OCI-LY3 (cell line): ENCODE results near the gene RHBDL3.

Experiments used
- H2AFZ ChIP-seq: fragments of 200-600, 300-600 bp; shearing (Covaris generic); 2 replicates; pipeline ENCODE4 v1.6.0; 2014; ENCODE audit warnings: antibody characterized with exemption, low read depth, low read length
- H3K27ac ChIP-seq: fragments of 200-600, 300-600 bp; sonication (generic); 2 replicates; pipeline ENCODE4 v1.5.1; 2014; ENCODE audit warnings: mild to moderate bottlenecking, low read length, moderate library complexity, mixed read lengths
- H3K27me3 ChIP-seq: fragments of 200-600, 300-600 bp; sonication (generic); 2 replicates; pipeline ENCODE4 v1.6.1; 2014; ENCODE audit warnings: low read depth, low read length, mixed read lengths
- H3K36me3 ChIP-seq: fragments of 200-600, 300-600 bp; sonication (generic); replicated peaks from 2 replicates; pipeline ENCODE3; 2014; ENCODE audit warnings: low read depth, low read length, mixed read lengths
- H3K4me1 ChIP-seq: fragments of 300-600, 200-600 bp; sonication (generic); 2 replicates; pipeline ENCODE4 v1.6.1; 2014; ENCODE audit warnings: low read length, mixed read lengths
- H3K4me2 ChIP-seq: fragments of 200-600, 300-600 bp; sonication (generic); 2 replicates; pipeline ENCODE4 v1.6.1; 2014; ENCODE audit warnings: low read length, mixed read lengths
- H3K4me3 ChIP-seq: fragments of 300-600, 200-600 bp; sonication (generic); 2 replicates; pipeline ENCODE4 v1.5.1; 2014; ENCODE audit warnings: antibody characterized with exemption, mild to moderate bottlenecking, low read length, moderate library complexity
- H3K79me2 ChIP-seq: fragments of 300-600, 200-600 bp; shearing (Covaris generic); 2 replicates; pipeline ENCODE4 v1.6.1; 2014; ENCODE audit warnings: mild to moderate bottlenecking, low read length, mixed read lengths
- H3K9ac ChIP-seq: fragments of 300-600, 200-600 bp; shearing (Covaris generic); 2 replicates; pipeline ENCODE4 v1.6.0; 2014; ENCODE audit warnings: mild to moderate bottlenecking, low read length, moderate library complexity
- H3K9me3 ChIP-seq: fragments of 200-600, 300-600 bp; shearing (Covaris generic); 2 replicates; pipeline ENCODE4 v1.6.1; 2014; ENCODE audit warnings: low read length, mixed read lengths; ENCODE audit not compliant: insufficient read depth
- H4K20me1 ChIP-seq: fragments of 200-600, 300-600 bp; sonication (generic); 2 replicates; pipeline ENCODE4 v1.6.1; 2016; ENCODE audit warnings: low read length, mixed read lengths; ENCODE audit not compliant: insufficient read depth
- CTCF ChIP-seq: fragments of 200-600, 300-600 bp; sonication (generic); IDR thresholded peaks from 2 replicates; pipeline ENCODE4 v1.5.1; 2014; ENCODE audit warnings: antibody characterized with exemption, low read length, low read depth
- EZH2phosphoT487 ChIP-seq: fragments of 200-600 bp; shearing (Covaris generic); IDR thresholded peaks from 2 replicates; pipeline ENCODE4 v1.6.1; 2018; ENCODE audit warnings: antibody characterized with exemption, mixed run types, low read depth

Gene RHBDL3

GRCh38 chr17:32298298-32298697, 32.7 kb downstream of the RHBDL3 start:
- no peaks in the 10 kb centered on the region for H3K36me3 ChIP-seq
- peaks cover 7% of the 10 kb centered on the region for H3K4me1 ChIP-seq
- H3K27me3 ChIP-seq, result peaks cover 41% of the 10 kb centered on the region
- H3K9ac ChIP-seq, result no peak overlapping the region
- H3K9me3 ChIP-seq, result no peaks in the 10 kb centered on the region
- no peak overlapping the region for H2AFZ ChIP-seq
- H4K20me1 ChIP-seq, result no peaks in the 10 kb centered on the region; the same call in 1 of the 2 replicates
- H3K4me2 ChIP-seq, result no peak overlapping the region
- H3K4me3 ChIP-seq, result no peak overlapping the region
- TF ChIP-seq EZH2phosphoT487 (no peak), CTCF (no peak)
- no peaks in the 10 kb centered on the region for H3K79me2 ChIP-seq
- H3K27ac ChIP-seq, result no peak overlapping the region

GRCh38 chr17:32298721-32299579, 33.3 kb downstream of the RHBDL3 start:
- TF ChIP-seq EZH2phosphoT487 (no peak), CTCF (no peak)
- Histone ChIP-seq H2AFZ (no peak overlapping the region), H3K27ac (no peak overlapping the region), H3K4me3 (no peak overlapping the region), H3K9me3 (no peaks in the 10 kb centered on the region), H3K36me3 (no peaks in the 10 kb centered on the region), H3K9ac (no peak overlapping the region), H3K4me1 (peaks cover 4% of the 10 kb centered on the region; the same call in 1 of the 2 replicates), H3K79me2 (no peaks in the 10 kb centered on the region), H4K20me1 (no peaks in the 10 kb centered on the region; the same call in 1 of the 2 replicates), H3K4me2 (no peak overlapping the region), H3K27me3 (peaks cover 39% of the 10 kb centered on the region)

- Histone ChIP-seq H3K9me3 (no peaks in the 10 kb centered on the region), H3K27ac (no peak overlapping the region), H3K9ac (no peak overlapping the region), H3K4me1 (peaks cover 2% of the 10 kb centered on the region; the same call in 1 of the 2 replicates), H3K27me3 (peaks cover 39% of the 10 kb centered on the region), H3K4me3 (no peak overlapping the region), H3K4me2 (no peak overlapping the region), H3K79me2 (no peaks in the 10 kb centered on the region), H3K36me3 (no peaks in the 10 kb centered on the region), H4K20me1 (no peaks in the 10 kb centered on the region), H2AFZ (no peak overlapping the region)
- no peak for TF ChIP-seq EZH2phosphoT487
- no peak for TF ChIP-seq CTCF
Measured at GRCh38 chr17:32299580-32300164, 34.0 kb downstream of the RHBDL3 start.

- no peak for TF ChIP-seq EZH2phosphoT487
- no peak for TF ChIP-seq CTCF
- no peaks in the 10 kb centered on the region for H3K9me3 ChIP-seq
- H2AFZ ChIP-seq, result no peak overlapping the region
- H3K36me3 ChIP-seq, result no peaks in the 10 kb centered on the region
- H3K79me2 ChIP-seq, result no peaks in the 10 kb centered on the region
- H3K4me2 ChIP-seq, result no peak overlapping the region
- H3K9ac ChIP-seq, result no peak overlapping the region
- no peaks in the 10 kb centered on the region for H3K4me1 ChIP-seq
- no peak overlapping the region for H3K4me3 ChIP-seq
- no peak overlapping the region for H3K27ac ChIP-seq
- H3K27me3 ChIP-seq, result peaks cover 33% of the 10 kb centered on the region
- H4K20me1 ChIP-seq, result no peaks in the 10 kb centered on the region
Measured at GRCh38 chr17:32302037-32302436, 36.4 kb downstream of the RHBDL3 start.
